Activated T-helper 9 cell treated with anti-CD3 and anti-CD28 coated beads, Interleukin-2, amount 50 U/mL, for 16 hours (primary cell): ENCODE results near the gene DAPK1.

Experiments used
- DNase-seq: peaks from one replicate; pipeline ENCODE4 v3.0.0-alpha.2; 2020; ENCODE audit warnings: low read depth

Gene DAPK1

DNA sequence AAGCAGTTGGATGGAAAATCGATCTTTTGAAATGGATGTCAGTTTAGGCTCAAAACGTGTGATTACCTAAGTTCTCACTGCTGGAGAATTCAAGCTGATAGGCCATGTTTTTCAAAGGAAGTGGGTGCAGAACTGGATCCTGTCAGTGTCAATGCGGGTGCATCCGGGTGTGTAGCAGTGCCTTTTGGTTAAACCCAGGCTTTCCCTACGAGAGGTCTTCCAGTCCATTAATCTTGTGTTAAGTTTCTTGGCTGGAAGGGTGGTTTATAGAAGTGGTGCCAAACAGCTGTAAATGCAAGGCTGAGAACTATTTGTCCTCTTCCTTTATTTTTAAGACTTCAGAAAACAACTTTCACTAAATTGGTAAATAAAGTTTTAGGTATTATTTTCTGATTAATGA, 71.9 kb downstream of the DAPK1 start:
- no peak for DNase-seq

DNA sequence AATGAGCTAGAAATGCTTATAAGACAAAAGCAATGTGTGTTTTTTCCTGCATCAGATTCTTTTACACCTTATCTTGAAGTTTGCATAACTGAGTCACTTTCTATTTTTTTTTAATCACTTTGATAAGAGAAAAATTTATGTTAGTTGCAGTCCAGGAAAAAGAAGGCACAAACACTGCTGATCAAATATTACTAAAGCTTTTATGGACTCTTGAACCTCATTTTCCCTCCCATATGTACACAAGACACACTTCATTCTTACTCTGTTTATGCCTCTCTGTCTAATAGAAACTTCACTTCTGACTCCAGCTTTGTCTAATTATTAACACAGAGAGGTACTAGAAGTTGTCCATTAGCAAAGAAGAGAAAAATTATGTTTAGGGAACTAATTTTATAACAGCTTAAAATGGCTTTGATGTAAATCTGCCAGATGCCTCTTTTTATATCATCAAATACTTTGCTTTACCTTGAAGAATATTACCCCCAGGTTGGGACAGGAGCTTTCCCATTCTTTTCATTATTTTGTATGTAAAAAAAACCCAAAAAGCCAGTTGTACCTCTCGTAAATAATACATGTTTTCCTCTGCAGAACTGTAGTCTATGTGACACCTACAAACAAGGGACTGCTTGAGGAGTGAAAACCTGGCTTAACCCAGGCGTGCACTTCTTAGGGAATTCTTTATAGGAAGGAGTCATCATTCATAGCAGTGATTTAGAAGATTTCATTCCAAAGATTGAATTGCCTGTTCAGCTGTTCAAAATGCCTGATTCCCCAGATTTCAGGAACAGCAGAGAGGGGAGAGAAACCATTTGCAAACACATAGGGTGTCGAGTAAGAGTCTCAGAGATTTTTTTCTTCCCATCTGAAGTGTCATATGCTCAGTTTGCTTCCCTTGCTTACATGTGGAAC, 72.6 kb downstream of the DAPK1 start:
- no peak for DNase-seq

DNA sequence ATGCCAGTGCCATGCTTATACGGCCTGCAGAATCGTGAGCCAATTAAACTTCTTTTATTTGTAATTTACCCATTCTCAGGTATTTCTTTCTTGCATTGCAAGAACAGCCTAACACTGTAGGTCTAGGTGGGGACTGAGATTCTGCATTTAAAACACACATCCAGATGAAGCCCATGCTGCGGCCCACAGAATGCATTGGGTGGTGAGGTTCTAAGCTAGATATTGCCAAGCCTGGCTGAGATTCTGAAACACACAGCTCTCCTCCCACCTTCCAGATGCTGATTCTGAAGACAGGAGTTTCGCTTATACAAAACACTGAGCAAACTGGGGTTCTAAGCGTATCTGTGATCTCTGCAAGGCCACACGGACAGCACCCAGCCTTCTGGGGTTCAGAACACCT, 75.1 kb downstream of the DAPK1 start:
- no peak for DNase-seq

DNA sequence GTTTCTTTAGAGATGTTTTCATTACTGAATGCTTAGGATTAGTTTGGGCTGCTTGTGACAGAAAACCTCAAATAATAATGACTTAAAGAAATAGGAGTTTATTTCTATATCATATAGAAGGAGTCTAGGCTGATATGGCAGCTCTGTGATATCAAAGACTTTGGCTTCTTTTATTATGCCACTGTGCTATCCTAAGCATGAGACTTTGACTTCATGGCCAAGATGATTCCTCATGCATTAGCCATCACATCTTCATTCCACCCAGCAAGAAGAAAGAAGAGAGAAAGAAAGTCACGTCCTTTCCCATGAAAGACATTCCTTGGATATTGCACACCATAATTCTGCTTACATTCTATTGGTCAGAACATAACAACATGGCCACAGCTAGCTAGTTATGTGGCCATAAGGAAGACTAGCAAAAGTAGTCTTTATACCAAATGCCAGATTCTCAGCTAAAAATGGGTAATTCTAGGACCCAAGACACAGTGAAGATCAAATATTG, 76.2 kb downstream of the DAPK1 start:
- no peak for DNase-seq

DNA sequence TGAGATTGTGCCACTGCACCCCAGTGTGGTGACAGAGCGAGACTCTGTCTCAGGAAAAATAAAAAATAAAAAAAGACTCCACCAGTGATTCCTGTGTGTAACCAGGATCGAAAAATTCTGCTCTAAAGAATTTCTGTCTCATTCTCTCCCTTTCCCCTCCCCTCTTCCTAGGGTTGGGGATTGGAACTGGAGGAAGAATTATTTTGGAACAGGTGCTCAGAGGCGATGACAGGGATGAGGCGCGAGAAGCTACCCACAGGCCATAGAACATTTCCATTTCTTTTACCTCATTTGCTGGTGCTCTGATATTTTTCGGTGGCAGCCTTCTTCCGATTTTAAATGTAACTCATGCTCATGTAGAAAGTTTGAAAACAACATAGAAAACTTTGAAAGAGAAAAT, 80.1 kb downstream of the DAPK1 start:
- DNase-seq: no peak

DNA sequence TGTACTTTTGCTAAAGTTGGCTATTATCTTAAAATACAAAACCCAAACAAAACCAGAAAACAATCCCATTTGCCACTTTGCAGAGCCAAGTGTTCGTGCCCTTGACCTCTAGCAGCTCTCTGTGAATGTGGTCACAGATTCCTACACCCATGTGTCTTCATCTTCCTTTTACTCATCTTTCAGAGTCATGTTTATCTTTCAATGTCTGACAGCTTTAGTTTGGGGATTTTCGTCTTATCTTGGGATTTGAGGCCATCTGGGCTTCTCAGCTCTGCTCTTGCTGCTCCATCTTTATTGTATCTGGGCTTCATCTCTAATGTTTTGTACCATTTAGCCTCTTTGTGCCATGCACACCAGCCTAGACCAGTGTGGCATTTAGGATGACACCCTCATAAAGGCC, 81.0 kb downstream of the DAPK1 start:
- no peak for DNase-seq

DNA sequence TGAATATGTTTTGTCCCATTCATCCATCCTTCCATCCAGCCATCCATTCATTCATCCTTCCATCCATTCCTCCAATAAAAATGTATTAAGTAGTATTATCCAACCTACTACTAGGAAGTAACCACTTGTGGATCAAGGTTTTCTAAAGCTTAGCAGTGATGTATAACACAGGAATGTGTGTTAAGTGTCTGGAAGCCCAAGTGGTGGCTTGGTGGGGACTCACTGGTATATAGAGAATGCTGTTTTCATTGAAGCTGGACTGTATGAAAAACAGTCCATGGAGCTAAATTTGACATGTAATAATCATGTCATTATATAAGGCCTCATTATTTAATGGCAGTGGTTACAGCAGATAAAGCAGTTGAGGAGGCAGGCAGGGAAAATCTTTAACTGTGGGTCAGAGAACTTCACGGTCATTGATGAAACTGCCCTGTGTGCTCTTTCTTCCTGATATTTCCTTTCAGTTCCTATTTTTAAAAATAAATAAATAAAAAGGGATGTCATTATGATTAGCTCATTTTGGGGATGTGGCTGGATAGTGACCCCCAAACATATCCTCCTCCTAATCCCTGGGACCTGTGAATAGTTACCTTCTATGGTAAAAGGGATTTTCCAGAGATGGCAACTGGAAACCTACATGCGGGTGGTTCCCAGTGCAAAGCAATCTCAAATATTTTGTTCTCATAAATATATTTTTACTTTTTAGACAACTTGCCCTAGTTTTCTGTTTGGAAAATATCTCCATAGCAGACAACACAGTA, 82.3 kb downstream of the DAPK1 start:
- DNase-seq: no peak

DNA sequence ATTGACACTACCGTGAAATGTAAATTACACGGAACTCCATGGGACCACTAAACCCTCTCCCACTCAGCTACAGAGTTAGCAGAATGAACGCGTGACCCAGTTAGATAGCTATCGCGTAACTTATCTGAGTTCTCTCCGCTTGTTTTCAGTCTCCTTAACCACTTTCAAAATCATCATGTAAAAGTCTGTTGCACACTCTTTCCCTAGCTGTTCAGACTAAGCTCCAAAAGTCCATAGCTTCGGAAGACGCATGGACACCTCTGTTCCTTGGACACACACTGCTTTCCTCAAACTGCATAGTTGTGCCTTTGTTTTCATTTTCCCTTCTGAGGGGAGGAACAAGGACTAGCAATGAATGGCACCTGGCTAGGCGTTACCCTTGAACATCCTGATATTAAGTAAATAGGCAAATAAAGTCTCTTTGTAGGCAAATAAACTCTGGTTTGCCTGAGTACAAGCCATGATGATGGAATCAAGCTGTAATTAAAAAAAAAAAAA, 83.3 kb downstream of the DAPK1 start:
- no peak for DNase-seq

DNA sequence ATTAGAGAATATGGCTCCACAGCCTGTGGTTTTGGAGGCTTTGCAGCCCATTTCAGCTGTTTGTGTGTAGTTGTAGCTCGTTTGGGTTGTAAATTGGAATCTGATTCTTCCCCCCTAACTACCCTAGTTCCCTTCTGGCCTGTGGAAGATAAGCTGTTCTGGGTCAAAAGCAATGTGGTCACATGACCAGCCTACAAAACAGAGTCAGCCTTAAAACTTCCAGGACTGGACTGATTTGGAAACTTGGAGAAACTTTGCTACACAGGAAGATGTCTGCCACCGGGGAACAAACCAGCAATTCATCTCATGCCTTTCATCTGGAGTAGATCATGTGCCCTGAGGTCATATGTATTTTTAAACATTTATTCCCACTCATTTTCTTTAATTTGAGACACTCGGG, 83.8 kb downstream of the DAPK1 start:
- DNase-seq: no peak

DNA sequence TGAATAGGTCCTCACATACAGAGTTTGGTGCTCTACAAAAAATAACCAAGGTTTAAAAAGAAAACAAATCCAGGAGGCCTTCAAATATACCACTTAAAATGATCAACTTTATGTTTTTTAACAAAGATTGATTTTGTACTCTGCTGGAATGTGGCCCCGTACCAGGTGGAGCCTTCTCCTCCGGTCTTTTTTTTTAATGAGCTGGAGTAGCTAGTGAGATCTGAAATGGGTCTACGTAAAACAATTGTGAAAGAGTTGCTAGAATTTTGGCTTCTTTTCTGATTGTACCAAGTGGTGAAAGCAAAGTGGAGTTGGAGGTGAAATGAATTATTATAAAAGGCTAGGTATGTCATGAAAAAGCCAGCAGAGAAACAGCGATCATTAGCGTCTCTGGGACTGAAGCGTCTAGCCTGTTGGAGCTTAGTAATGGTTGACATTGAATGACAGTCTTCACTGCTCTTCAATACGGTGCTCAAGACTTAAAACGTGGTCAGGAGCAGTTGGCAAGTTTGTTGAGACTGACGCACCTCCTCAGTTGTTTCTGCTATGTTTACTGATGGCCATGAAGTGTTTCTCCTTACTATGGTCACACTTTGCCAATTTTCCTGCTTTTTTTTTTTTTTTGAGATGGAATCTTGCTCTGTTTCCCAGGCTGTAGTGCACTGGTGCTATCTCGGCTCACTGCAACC, 84.4 kb downstream of the DAPK1 start:
- no peak for DNase-seq

DNA sequence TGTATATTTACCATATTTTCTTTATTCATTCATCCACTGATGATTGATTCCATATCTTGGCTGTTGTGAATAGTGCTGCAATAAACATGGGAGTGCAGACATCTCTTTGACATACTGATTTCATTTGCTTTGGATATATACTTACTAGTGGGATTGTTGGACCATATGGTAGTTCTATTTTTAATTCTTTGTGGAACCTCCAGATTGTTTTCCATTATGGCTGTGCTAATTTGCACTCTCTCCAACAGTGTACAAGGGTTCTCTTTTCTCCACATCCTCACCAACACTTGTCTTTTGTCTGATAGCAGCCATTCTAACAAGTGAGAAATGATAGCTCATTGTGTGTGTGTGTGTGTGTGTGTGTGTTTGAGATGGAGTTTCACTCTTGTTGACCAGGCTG, 86.7 kb downstream of the DAPK1 start:
- no peak for DNase-seq

DNA sequence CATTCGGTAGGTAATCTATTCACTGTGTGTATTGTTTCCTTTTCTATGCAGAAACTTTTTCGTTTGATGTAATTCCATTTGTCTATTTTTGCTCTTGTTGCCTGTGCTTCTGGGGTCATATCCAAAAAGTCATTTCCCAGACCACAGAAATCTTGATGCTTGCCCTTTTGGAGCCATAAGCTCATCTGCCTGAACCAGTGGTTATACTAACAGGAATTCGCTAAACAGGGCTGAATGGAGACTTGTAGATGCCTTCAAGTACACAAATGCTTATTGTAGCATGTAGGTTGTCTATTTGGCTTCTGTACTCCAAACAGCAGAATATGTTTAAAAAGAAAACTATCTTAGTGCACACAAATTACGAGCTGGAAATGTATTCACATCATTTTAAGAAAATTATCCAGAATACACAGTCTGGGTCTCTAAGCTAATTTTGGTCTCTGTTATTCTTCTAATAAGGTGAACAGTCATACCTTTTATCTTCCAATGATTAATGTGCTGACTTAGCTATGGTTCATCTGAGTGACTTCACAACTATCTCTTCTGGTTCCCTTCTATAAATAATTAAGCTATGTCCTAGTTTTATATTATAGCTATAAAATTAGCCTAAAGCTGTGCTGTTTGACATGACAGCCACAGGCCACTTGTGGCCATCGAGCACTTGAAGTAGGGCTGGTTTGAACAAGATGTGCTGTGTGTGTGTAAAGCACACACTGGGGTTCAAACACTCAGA, 87.6 kb downstream of the DAPK1 start:
- DNase-seq: no peak

DNA sequence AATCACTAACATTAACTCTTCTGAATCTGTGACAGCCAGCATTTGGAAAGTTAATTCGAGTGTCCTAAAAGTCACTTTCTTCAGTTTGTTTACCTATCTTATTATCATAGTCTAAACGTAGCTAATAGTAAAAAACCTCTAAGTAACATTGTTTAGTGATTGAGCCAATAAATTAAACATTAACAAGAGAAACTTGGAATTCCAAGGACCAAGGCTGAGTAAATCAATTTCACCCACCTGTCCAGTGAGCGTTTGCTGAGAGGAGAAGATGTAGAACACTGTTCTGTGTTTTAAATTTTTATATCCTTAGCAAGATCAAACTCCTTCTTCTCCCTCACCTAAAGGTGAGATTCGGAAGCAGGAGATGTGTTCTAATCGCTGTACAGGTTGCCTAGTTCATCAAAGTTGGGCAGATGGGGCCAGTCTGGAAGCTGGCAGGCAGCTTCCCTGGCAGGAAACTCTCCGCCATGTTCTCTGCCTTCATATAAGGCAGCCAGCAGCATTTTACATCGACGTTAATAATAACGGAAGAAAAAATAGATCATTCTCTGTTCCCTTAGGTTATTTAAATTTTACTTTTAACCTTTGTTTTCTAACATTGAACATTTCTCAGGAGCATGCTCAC, 89.2 kb downstream of the DAPK1 start:
- no peak for DNase-seq

DNA sequence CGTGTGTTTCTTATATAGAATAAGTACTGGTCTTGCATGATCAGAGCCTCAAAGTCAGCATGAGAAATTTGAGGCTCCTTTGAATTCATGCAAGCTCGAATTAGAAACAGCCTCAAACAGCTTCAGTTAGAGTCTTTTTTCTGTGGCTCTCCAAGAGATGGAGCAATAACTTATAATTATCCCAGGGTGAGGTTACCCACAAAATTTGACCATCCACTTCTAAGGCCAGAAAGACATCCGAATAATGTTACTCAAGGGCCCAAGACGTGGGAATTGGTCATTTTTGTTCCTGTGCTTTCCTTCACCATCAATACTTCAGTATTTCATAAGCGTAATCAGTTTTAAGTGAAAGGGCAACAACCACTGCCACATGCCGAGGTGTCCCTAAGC, 89.7 kb downstream of the DAPK1 start:
- DNase-seq: no peak

DNA sequence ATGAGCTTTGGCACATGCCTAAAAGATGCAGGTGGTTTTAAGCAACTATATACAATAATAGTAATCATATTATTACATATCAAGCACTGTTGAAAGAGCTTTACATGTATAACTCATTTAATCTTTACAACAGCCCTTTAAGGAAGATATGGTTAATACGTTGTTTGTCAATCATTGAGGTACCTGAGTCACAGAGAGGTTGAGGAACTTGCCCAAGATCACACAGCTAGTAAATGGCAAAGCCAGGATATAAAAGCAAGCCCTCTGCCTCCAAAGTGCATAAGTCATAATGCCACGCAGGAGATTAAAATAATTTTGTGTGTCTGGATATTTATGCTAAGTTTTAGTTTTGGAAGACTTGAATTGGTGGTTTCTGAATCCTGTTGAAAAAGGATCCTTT, 90.2 kb downstream of the DAPK1 start:
- no peak for DNase-seq

DNA sequence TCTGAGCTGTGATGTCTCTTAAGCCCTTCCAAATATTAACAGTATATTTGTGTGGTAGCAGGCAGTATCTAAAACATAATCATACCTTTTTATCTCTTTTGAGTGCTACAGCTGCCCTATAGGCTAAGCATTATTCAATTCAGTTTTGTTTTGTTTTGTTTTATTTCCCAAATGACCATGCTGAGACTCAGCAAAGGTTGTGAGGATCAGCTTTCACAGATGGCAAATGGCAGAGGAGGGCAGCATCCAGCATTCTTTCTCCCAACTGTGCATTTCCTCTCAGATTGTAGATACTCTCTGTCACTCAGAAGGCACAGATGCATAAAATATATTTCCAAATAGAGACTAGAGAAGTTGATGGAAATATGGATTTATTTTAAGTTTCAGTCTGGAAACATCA, 90.7 kb downstream of the DAPK1 start:
- no peak for DNase-seq

DNA sequence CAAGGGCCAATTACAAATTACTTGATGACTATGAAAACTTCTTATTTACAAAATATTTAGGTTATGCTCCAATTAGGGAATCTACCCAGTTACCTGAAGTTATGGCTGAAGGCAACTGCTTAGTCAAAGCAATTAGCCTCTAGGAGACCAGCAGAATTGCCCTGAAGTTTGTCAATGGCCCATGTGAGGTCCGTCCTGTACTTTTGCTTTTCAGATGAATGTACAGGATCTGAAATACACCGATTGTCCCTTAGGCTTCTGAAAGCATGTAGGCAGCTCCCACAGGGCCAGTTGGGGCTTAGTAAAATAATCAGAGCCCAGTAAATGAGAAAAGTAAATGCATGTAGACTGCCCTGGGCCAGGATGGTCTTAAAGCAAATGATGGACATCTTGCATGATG, 93.3 kb downstream of the DAPK1 start:
- no peak for DNase-seq

DNA sequence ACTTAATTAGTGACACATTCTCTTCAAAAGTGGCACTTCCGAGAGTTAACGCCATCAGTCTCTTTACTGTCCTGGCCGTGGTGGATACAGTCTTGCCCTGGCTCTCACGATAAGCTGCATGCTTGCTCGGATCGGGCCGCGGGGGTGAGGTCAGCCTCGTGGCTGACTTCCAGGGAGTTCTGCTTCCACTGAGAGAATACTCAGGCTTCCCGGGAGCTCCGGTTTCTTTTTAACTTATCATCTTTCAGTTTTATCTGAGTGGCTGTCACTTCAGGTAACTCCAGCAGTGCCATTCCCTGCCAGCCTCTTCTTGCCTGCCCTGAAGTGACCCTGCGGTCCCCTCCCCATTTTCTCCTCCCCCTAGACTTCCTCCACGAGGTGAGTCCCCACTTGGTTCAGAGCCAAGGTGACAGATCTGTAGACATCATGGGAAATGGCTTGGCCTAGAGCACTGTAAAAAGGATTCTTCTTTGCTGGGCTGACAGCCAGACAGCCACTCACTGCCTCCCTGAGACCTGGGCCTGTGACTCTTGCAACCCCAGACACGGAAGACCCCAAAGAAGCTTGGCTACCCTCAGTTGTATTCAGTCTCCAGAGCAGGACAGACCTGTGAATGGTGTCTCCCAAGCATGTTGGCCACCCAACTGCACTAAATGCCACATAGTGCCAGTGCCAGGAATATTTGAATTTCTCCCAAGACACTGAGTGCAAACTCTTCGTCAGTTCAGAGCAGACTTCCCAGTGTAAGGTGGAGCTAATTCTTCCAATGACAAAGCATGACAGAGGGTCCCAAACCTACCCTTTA, 95.1 kb downstream of the DAPK1 start:
- DNase-seq: no peak

DNA sequence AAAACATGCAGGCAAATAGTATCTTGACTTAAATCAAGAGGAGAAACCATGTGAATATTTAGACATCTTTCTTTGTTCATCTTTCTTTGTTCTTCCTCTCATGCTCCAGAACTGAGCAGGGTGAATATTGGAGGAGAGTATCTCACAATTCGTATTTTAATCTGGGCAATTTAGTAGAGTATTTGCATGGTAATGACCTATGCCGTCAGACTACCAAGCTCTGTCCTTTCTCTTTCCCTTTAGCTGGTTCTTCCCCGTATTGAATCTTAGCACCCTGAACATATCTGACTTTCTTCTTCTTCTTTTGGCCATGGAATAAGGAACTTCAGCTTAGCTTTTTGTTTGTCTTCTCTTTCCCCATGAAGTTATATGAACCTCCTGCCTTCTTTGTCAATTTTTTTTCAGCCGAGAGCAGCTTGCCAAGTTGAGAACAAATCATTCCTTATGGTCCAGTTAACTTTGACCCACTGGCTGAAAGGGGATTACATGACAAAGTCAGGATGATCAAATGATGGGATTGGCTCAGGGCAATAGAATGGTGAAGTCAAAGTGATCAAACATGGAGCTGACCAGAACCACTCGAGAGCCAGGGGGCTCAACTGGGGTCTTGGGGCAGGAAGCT, 95.8 kb downstream of the DAPK1 start:
- no peak for DNase-seq

DNA sequence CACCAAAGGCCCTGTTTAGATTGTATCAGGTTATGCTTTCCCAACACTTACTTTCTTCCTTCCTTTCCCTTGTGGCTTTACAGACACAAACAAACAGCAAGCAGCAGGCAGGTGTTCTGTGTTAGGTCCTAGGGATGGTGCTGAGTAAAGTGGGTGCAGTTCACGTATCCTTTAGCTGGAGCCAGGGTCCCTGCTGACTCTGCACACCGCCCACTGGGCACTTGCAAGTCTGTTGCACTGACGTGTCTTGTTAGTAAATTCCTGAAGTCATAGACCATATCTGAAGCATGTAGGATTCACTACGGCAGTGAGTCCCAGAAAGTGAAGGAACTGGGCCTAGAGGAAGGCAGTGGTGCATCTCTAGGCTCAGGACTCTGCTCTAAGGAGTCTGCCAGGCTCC, 96.5 kb downstream of the DAPK1 start:
- DNase-seq: no peak
